C4-2B (cell line): ENCODE data around the gene BPI.

Experiments
- CTCF ChIP-seq: fragments of 450-650 bp; conservative IDR thresholded peaks from 2 replicates; pipeline ENCODE4 v1.5.1; 2017; ENCODE audit warnings: mild to moderate bottlenecking
- ZFX ChIP-seq: fragments of 450-650 bp; IDR thresholded peaks from 2 replicates; pipeline ENCODE4 v1.6.1; 2017

DNA sequence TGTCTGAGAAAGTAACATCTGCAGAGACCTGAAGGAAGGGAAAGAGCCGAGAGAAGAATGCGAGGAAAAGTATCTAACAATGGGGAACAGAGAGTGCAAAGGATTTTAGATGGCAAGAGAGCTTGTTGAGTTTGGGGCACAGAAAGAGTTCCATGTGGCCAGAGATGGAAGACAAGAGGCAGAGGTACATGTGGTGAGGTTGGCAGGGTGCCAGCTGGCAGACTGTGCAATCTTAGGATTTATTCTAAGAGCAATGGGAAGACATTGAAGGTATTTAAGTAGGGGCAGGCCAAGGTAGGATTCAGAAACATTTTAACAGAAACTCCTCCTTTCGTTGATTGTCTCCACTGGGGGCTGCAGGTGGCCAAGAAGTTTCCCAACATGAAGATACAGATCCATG lies 21.9 kb downstream of the BPI start:
- no peak for TF ChIP-seq CTCF
- no peak for TF ChIP-seq ZFX
